HEK293 (cell line): ENCODE measurements around the gene ABCG8.

ENCODE experiments used
- ZNF18 ChIP-seq: fragments of 450-650 bp; formaldehyde crosslinking; IDR thresholded peaks from 2 replicates; pipeline ENCODE4 v1.5.1; 2016; ENCODE audit warnings: missing biosample characterization, missing genetic modification characterization
- ZNF645 ChIP-seq: fragments of 450-650 bp; formaldehyde crosslinking; IDR thresholded peaks from 2 replicates; pipeline ENCODE4; 2016; ENCODE audit warnings: missing biosample characterization, missing genetic modification characterization
- ZNF660 ChIP-seq: fragments of 450-650 bp; IDR thresholded peaks from 2 replicates; pipeline ENCODE4 v1.5.1; 2018; ENCODE audit warnings: missing biosample characterization, mild to moderate bottlenecking, missing genetic modification characterization

DNA sequence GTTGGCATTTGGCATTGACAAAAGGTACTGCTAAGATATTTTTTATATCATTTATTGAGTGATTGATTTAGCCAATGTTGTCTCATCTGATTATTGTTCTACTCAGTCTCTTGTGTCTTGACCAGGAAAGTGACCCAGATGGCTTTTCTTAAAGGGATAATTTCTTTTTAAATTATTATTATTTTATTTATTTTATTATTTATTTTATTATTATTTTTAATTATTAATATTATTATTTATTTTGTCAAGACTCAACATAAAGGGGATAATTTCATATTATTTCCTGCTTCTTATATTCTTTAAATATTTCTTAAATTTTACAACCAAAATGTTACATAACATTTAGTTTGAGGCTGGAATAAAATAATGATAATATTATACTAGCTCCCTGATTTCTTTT lies 37.9 kb upstream of the ABCG8 start:
- TF ChIP-seq ZNF660 (no peak), ZNF18 (no peak), ZNF645 (tag by site-specific recombination) (no peak)
